Hematopoietic multipotent progenitor cell treated with erythropoietin and hydrocortisone succinate and interleukin-3 and kit ligand, for 6 days (in vitro differentiated cells): ENCODE data around the gene ITGB1BP1.
"Not testable (repeated sequence)": the region's sequence is repeated elsewhere in the genome, so short reads cannot be mapped to it uniquely, and the experiment has no call there.

ENCODE experiments used
- DNase-seq: peaks from one replicate; pipeline ENCODE4 v3.0.0-alpha.2; 2015

ITGB1BP1 gene

DNA sequence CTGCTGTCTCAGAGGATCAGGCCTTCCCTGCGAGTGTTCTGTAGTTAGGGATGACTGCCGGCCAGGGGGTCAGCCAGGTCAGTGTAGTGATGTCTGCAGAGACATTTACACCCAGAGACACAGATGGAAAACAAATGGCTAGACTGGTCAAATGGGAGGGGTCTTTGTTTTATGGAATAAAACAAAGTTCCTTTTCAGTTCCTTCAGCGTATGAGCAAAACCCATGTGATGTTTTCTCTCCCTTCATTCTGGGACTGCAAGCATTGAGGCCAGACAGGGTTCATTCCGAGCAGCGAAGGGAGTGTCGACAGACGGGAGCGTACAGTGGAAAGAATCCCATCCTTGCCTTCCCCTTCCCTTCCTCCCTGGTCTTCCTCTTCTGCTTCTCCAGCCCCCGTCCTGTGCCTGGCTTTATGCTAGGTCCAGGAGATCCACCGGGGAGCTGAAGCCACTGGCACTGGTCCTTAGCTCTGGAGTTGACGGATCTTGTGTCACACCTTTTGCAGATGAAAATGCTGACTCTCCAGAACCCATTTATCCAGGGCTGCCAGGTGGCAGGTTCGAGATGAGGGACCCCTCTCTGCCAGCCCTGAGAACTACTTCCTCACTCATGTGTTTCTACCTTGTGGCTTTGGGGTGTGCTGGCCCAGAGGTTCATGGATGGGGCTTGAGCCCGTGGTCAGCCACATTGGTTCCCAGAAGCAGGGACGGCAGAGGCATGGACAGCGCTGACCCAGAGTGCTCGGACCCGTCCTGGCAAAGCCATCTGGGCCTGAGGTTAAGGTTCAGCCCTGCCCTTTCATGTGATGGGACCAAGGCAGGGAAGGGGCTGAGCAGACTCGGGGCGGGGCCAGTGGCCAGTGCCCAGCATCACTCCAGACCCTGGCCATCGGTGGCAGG lies 24.2 kb downstream of the ITGB1BP1 start:
- DNase-seq: no peak

DNA sequence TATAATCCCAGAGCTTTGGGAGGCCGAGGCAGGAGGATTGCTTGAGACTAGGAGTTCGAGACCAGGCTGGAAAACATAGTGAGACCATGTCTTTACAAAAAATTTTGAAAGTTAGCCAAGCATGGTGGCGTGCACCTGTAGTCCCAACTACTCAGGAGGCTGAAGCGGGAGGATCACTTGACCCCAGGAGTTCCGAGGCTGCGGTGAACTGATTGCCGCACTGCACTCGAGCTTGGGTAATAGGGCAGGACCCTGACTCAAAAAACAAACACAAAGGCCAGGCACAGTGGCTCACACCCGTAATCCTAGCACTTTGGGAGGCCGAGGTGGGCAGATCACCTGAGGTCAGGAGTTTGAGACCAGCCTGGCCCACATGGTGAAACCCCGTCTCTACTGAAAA lies 25.1 kb downstream of the ITGB1BP1 start:
- not testable (repeated sequence) for DNase-seq

DNA sequence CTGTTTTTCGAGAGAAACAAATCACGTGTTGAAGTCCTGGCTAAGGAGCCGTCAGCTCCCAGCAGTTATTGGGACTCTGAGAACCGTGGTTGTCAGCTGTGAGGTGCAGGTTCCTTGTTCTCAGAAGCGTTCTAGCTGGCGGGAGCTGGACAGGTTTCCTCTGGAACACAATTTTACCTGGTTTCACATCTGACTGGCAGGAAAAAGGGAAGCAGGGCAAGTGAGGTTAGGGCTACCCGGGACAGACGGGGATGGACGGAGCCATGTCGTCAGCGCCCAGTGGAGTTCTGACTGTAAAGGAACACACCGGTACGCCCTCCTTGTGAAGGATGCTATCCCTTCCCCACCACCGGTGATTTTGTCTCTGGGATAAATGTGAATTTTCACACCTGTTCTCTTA lies 26.1 kb downstream of the ITGB1BP1 start:
- no peak for DNase-seq

DNA sequence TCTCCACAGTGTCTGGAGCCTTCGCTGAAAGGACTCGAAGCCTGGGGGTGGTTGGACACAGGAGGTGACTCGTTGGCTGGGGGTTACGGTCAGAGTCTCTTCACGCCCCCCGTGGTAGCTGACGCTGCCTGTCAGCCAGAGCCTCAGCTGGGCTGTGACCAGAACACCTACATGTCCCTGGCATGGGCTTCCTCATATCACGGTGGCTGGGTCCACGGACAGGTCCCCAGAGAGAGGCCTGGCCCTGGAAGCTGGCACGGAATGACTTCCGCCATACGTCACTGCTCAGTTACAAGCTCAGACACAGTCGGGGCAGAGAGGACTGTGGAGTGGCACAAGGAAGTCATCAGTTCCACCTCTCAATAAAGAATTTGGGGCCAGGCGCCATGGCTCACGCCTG lies 28.5 kb downstream of the ITGB1BP1 start:
- DNase-seq: no peak

DNA sequence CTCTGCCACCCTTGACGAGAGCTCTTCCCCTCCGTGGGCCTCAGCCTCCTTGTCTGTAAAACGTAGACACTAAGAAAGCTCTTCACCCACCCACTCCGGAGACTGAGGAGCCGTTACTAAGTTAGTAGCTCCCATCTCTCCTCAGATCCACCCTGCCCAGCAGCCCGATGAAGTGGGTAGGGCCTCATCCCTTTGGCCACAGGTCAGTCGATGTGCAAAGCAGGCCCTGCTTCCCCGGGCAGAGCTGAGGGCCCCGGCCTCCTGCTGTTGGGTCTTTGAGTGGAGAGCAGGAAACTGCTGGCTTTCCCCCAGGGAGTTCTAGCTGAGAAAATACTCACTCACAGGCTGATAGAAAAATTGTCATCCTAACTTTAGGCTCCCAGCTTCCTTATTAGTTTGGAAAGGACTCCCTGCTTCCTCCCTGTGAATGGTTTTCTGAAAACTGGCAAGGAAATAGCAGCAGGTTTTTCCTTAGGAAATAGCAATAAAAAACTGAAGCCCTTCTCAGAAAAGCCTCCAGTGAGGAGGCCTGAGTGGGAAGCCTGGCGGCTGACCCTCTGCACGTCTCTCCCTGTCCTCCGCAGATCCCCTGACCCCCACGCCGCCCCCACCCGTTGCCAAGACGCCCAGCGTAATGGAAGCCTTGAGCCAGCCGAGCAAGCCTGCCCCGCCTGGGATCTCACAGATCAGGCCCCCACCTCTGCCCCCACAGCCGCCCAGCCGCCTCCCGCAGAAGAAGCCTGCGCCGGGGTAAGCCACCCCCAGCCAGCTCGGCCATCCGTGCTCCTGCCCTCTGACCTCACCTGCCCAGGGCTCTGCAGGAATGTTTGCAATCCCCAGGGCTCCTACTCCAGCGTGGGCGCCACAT lies 30.2 kb downstream of the ITGB1BP1 start:
- DNase-seq: no peak

DNA sequence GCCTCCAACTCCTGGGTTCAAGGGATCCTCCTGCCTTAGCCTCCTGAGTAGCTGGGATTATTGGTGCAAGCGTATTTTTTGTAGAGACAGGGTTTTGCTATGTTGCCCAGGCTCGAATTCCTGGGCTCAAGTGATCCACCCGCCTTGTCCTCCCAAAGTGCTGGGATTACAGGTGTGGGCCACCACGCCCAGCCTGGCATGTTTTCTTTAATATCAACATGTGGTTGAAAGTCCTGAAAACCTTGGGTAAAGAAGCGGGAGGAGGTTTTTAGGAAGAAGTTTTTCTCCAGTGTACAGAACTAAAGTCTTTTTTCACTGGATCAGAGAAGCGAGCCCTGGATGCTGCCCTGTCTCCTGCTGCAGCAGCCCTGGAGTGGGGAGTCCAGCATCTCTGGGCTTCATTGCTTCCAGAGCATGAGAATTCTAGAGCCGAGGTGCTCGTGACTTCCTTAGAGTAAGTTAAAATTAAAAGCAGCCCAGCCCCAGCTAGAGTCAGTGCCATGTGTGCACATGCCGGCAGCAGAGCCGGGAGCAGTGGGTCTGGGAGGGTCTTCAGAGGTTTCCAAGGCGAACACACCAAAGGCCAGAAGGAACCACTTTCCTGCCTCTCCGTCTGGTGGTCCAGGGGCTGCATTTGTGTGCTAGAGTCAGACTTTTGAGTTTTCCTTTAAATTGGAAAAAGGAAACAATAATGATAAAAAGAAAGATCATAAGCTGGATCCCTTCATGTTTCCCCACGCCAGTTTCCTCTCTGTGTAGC lies 31.2 kb downstream of the ITGB1BP1 start:
- DNase-seq: no peak

DNA sequence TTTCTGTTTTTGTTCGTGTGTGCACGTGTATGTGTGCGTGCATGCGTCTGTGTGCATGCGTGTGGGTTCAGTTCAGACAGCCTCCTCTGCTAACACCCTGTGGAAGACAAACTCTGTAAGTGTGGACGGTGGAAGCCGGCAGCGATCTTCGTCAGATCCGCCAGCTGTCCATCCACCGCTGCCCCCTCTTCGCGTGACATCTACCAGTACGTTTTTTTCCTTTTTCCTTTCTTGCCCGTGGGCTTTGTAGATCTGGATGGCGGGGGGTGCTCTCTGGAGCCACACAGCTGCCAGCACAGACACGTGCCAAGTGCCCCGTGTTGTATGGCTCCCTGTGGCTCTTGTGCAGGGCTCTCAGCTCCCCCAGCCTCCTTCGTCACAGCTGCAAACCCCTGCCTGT lies 32.3 kb downstream of the ITGB1BP1 start:
- DNase-seq: no peak

DNA sequence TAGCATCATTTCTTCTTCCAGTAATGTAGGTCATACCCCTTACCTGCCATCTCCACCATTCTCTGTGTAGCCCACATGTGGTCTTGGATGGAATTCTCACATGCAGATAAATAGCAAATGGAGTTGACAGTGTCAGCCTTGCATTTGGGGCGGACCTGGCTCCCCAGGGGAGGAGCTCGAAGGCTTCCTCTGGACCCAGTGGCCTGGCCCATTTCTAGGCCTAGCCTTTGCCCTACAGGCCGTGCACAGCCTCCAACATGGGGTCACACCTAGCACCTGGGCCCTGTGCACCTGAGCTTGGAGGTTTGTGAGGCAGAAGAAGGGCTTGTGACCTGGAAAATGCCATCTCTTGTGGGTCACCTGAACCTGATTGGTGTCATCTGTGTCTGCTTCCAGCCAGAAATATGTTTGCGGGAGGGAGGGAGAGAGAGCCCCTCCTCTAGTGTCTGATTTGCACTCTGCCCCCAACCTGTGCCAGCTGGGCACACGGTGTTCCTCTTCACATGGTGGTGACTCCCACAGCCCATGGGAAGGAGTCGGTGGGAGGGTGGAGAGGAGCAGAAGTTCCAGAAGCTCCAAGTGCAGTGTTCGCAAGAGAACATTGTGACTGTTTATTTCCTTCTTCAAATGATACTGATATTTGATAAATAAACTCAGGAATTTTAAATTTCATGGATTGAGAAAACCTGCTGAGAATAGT lies 33.0 kb downstream of the ITGB1BP1 start:
- no peak for DNase-seq

DNA sequence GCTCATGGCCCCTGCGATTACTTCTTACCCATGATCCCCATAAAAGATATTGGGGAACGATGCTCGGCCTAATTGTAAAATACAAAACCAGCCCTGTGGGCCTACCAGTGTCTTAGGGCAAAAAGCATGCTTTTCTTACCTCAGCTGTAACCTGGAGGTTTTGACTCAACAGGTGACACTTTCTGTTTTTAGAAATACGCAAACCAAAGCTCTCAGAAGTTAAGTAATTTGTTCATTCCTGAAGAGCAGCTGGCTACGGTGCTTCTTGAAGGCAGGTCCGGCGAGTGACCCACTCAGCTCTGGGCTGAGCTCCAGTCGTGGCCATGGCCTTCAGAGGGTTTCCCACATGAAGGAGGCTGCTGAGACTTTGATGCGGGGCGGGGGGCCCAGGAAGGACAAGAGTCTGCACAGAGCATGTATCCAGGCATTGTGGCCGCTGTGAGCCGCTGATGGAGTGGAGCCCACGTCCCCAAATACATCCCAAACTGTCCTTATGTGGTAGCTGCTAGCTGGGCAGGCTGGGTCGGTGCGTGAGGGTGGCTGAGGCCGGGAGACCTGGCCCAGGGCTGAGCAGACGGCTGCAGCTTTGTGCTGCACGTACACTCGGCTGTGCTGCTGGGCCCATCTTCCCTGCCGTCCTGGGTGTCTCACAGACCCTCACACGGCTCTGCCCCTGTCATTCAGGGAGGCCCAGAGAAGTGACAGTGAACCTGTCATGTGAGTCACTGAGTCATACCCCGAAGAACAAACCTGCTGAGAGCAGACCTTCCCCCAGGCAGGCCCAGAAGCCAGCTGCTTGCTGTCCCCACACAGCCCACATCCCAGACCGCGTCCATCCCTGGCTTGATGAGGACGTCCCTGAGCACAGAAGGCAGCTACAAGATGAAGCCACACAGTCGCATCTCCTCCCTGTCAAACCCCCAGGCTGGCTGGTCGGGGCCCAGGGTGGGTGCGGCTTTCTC lies 34.1 kb downstream of the ITGB1BP1 start:
- no peak for DNase-seq

DNA sequence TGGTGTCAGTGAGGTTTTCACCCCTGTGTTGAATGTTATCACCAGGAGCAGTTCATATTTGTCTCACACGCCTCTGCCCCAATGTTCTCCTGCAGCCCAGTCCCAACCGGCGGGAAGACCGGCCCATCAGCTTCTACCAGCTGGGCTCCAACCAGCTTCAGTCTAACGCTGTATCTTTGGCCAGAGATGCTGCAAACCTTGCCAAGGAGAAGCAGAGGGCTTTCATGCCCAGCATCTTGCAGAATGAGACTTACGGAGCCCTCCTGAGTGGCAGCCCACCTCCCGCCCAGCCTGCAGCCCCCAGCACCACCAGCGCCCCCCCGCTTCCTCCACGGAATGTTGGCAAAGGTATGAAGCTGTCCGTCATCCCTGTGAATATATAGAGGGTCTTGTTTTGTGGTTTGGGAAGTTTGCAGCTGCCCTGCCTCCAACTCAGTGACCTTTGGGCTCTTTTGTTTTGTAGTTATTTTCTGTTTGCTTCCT lies 35.1 kb downstream of the ITGB1BP1 start:
- no peak for DNase-seq

DNA sequence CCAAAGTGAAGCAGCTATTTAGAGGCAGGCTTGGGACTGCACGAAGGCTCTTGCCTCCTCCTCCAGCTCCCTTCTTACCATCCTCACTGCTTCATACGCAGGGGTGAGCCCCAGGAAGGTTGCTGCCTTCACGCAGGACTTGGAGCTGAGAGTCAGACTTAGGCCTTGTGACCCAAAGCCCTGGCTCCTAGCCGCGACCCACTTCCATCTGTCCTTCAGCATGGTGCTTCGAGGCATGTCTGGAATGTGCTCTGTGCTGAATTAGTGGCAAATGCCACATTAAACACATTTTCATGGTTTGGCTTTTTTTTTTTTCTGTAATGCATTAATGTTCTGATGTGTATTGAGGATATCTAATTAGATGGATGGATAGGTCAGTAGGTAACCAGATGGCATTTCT lies 37.5 kb downstream of the ITGB1BP1 start:
- DNase-seq: no peak

DNA sequence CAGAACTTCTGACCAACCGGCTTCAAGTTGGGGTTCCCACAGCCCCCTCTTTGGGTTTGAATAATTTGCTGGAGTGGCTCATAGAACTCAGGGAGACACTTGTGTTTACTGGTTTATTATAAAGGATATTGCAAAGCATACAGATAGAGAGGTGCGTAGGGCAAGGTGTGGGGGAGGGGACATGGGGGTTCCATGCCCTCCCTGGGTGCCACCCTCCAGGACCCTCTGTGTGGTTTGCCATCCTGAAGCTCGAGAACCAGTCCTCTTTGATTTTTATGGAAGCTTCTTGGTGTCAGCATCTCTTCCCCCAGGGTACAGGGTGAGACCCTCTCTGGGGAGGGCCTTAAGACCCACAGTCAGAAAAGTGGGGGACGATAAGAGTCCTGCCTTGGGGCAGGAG lies 38.8 kb downstream of the ITGB1BP1 start:
- no peak for DNase-seq

DNA sequence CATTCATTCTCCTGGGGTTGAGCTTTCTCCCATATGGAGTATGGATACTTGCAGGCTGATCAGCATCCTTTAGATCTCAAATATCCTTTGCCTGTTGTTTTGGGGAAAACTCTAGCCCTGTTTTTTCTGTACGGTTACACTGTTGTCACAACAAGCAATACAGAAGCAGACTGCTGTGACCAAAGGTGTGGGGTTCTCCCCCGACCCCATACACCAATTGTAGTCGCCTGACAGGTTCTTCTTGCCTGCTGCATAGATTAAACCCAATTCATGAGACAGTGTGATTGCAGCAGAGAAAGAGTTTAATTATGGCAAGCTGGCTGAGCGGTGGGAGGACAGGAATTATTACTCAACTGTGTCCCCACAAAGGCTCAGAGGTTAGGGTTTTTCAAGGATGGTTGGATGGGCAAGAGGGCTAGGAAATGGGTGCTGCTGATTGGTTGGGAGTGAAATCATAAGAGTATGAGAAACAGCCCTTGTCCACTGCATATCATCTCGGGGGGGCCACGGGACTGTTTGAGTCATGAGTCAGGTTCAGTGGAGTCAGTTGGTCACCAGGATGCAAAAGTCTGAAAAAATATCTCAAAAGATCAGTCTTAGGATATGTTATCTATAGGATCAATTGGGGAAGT lies 40.6 kb downstream of the ITGB1BP1 start:
- DNase-seq: peak; percentile 10

DNA sequence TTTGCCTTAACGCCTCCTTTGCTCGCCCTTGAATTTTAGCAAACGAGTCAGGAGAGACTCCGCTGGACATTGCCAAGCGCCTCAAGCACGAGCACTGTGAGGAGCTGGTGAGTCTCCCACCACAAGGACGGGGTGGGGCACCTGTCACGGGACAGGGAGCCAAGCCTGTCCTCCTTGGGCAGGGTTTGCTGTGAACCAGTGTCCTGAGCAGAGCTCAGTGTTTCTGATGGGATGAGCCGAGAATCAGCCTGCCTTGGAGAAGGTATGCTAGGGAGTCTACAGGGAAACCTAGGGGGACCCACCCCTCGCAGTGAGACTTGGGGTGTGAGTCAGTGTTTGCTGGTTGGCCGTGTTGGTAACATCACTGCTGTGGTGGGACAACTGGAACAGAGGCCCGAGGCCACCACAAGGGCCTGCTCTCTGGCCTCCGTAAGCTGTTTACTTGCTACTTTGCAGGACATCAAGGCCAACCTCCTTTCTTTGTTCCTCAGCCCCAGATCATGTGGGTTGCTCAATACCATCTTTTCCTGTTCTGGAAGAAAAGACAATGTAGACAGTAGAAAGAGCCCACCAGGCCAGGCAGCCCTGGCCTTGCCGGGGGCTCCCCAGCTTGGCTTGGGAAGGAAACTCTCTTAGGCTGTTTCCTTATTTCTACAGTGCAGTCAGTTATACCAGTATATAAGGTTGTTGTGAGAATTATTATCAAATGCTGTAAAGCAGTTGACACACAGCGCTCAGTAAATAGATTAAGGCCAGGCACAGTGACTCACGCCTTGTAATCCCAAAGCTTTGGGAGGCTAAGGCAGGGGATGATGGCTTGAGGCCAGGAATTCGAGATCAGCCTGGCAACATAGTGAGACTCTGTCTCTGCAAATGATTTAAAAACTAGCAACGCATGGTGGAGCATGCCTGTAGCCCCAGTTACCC lies 42.4 kb downstream of the ITGB1BP1 start:
- DNase-seq: peak; percentile 9

DNA sequence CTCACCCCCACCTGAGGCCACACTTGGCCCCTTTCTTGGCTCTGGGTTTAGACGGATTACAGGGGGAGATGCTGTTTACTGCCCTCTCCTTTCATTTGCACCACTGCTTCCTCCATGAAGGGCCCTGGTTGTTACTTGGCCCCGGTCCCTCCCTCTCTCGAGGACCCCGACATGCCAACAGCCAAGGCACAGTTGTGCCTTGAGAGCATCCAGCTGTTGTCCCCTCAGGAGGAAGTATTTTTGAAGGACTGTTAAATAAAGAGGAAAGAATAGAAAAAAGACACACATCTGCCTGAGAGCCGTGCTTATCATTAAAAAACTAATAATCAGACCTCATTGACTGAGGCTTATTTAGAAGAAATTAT lies 44.0 kb downstream of the ITGB1BP1 start:
- no peak for DNase-seq

DNA sequence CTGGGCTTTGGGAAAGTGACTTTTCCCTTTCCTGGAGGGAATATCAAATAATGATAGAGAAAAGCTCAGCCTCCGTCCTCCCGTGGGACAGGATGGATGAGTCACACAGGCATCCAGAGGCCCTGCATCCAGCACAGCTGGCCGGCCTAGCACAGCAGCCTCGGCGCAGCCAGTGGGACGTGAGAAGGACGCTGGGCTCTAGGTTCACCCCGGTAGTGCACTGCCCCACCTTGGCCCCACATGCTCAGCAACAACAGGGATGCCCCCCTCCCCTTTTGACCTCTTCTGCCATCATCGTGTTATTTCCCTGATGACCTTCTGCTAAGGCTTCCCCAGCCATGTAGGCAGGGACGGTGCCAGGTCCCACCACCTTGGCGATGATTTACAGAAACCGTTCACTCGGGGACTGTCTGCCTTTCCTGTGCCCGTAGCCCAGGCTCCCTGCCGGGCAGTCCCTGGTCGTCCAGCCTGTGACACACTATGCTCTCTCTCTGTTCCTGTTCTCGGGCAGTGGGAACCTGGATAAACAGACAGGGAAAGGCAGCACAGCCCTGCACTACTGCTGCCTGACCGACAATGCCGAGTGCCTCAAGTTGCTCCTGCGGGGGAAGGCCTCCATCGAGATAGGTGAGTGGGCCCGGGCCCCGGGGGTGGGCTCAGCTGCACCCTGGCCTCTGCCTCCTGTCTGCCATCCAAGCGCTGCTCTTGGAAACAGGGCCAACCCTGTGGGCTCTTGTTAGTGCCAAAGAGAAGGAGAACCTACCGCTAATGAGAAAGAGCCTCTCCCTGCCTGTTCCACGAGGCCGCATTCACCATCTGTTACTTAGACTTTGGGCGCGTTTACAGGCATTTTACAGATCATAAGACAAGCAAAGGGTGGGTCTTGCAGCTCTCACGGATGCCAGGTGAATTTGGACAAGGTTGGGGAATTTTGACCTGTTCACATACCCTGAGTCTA lies 44.6 kb downstream of the ITGB1BP1 start:
- no peak for DNase-seq

DNA sequence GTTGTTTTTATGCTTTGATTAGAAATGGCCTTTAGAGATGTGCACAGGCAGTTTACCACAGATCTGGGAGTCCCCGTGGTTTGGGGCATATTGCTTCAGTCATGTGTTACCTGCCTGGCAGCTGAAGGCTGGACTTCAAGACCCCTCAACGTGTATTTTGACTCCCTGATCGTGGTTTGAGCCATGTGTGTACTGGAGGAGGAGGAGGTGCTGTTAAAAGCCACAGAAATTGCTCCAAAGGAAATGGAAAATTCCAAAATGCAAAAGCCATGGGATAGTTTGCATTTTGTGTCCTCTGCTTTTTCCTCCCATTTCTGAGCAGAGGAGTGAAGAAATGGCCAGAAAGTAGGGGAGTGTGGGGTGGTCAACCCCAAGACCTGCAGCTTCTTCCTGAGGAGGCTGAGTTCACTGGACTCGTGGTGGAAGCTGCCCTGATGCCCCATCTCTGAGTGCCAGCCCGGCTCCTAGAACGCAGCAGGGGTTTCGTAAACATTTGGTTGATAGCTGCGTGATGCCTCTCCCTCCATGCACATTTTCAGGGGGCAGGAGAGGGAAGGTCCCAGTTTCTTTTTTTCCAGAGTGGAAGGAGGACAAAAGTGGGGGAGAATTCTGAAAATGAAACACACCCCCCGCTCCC lies 45.7 kb downstream of the ITGB1BP1 start:
- no peak for DNase-seq
